ENCODE data around the gene PAMR1.

PAMR1 gene

DNA sequence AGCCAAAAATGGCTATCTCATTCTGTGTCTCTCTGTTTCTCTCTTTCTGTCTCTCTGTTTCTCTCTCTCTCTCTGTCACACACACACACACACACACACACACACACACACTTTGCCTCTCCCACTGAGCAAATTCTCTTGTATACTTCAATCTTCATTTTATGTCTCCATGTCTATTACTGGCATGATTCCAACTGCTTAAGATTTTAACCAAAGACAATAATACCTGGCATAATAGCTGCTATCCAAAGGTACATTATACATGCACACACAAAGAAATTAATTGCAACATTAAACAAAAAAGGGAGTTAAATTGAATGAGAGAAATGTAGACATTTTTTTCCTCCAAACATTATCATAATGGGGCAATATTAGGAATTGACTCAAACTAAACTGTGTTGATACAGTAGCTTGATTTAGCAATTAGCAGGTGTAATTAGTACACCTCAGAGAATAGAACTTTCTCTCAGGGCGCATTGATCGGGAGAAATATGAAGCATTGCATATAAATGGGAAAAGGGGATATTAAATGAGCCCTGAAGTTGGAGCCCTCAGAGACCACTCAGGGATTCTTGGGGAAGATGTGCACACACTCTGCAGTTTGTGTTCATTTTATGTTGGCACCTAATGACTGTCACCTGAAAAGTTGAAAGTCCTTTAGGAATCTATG lies 88.7 kb downstream of the PAMR1 start:
- no peak for DNase-seq (ENCODE audit: low spot score)

DNA sequence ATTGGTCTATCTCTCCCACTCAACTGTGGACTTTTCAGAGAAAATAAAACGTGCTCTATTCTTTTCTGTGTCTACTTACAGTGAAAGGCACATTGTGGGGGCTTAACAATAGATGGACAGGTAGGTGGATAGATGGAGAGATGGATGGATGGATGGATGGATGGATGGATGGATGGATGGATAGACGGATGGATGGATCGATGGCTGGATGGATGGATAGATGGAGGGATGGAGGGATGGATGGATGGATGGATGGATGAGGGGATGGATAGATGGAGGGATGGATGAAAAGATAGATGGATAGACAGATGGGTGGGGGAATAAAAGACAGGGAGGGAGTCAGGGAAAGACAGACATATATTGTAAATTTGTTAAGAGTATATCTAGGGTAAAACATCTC lies 91.8 kb downstream of the PAMR1 start:
- no peak for DNase-seq (ENCODE audit: low spot score)

DNA sequence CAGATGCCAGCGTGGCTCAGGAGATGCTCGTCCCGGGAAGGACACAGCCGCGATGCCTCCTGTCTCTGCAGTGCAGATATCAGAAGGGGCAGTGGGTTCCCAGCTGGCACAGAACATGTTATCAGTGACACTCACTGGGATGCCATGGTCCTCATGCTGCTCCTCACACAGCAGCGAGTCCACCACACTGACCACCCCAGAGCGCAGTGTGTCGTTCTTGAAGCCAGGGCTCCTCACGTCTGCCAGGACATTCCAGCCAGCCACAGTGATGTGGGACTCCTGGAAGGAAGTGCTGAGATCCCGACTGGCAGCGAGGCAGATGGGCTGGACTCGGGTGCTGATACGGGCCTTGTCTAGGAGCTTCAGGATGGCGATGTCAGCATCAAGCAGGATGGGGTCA lies 93.0 kb downstream of the PAMR1 start:
- DNase-seq (ENCODE audit: low spot score) = no peak

DNA sequence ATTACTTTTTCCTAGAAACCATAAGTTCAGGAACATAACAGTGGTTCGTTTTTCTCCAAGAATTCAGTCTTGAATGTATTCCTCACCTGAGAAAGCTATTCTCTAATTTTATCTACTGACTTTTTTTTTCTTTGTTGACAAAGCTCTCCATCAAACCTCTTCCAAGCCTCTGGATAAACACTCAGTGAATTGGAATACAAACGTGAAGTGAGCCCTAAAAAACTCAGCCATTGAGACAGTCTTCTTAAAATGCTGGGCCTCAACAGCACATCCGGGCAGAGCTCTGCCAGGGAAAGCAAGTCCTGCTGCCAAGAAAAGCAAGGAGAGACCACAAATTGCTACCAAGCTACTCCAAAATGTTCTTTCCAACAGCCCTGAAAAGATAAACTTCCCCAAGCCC lies 98.3 kb downstream of the PAMR1 start:
- DNase-seq (ENCODE audit: low spot score) = no peak

DNA sequence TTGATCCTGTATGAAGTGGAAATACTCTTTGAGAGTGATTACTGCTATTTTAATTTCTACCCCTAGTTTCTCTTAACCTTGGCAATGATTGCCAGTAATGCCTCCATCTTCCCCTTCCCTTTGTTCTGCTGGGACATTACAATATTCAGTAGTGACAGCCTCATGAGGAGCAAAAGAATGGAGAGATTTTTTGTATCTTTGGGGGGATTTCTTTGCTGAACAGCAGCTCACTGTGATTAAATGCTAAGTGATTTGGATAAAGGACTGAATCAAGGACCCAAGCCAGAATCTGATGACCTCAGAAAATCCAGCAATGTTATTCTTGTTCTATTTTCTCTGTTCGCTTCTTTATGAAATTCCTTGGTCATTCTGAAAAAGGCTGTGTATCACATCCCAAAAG lies 99.1 kb downstream of the PAMR1 start:
- no peak for DNase-seq (ENCODE audit: low spot score)

DNA sequence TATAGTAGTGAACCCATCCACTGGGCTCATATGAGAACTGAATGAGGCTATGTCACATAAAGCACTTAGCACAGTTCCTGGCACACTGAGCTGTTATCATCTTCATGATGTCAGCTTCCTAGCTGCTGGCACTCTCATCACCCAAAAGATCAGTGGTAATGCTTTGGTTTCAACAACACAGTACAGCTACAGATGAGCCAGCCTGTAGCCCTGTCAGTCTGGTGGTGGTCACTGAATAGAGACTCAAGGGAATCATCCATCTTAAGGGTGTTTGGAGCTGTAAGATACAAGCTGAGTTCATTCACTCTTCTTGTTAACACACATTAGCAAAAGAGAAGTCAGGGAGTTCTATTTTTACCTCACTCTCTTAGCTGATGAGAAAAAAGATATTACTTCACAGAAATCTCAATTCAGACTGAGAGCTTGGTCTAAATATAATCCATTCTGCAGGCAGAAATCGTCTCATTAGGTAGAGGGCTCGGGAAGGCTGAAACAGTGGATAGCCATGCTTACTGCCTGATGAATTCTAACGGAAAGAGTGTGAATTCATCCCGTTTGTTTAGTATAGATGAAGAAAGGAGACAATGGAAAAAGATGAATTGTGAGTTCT lies 99.7 kb downstream of the PAMR1 start:
- no peak for DNase-seq (ENCODE audit: low spot score)

DNA sequence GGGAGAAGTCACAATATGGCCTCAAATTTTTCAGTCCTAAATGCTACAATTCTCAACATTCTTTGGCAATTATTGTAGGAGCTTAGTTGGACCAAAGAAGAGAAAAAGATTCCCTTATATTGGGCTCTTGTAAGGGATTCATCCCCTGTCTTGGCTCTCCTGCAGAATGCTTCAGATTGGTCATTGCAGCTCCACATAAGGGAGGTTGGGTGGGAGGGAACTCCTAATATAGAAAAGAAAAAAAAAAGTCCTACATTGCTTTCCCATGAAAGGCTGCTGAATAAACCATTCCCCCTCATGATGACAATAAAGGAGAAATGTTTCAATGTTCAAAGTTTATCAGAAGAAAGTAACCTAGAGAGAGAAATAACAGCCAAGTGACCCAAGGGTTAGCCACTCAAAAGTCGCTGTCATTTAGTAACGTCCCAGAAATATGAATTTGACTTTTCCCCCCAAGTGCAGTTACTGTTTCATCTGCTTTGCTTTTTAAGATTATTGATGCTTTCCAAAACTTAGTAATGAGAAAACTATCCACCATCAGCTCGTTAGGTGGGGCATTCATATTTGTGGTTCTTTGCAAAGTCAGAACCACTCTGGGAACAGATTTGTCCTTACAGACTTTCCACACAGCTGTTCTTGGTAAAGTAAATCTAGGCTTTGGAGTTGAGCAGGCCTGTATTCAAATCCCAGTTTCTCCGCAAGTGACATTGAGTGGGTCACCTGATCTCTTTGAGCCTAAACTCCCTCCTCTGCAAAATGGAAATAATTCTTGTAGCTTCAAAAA lies 101.1 kb downstream of the PAMR1 start:
- no peak for DNase-seq (ENCODE audit: low spot score)

DNA sequence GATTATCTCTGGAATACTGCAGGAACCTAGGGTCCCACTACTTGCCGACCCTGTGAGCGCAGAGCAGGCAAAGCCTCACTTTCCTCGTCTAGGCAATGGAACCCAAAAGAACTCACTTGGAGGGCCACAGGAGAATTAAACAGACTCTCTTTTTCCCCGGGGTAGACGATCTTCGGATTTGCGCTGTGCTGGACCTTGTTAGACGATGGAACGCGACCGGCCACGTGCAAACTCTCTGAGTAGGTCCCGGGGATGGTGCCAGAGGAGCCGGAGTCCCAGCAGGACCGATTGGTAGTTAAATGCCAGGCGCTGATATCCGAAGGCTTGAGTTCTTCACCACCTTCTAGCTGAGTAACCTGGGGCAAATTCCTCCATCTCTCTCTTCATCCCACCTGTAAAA lies 105.0 kb downstream of the PAMR1 start:
- DNase-seq (ENCODE audit: low spot score) = no peak

DNA sequence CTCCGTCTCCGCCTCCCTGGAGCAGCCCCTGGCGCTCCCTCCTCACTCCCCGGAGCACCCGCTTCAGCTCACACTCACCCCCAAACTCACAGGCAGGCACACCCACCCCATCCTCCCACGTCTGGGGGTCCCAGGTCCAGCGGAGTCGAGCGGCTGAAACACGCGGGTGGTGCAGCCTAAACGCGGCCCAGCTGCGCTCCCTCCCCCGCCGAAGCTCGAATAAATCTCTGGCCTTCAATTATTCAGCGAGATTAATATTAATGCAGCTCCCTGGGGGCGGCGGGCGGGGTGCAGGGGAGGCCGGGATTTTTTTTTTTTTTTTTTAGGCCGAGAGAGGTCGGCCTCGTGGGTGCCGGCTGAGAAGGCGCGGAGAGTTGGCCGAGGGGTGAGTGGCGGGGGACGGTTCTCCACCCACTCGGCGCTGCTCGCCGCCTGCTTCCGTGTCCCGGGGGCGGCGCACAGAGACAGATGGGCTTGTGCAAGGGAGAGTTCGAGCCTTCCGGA lies 105.5 kb downstream of the PAMR1 start:
- no peak for DNase-seq (ENCODE audit: low spot score)

DNA sequence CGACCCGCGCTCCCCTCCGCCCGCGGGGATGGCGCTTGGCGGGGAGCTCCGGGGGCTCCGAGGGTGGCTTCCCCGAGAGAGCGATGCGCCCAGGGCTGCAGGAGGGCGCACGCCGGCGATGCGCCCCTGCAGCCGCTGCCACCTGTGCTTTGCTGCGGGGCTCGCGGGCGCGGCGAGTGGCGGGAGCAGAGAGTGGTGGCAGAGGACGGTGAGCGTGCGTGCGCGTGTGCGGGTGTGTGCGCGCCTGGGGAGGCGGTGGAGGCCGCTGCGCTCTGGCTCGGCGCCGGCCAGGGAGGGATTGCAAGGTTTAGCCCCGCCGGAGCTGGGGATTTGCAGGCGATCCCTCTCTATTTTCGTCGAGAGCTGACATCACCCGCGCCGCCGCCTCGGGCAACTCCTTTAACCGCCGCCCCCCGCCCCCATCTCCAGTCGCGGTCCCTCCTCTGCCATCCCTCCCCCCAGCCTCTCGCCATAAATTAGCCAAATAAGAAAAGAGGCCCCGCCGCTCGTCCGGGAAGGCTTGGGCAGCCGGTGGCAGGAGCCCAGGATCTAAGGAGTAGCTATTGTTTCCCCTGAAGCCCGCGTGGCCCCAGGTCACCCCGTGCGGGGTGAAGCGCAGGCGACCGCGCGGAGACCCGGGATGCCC lies 106.1 kb downstream of the PAMR1 start, which contains the start of gene SLC1A2:
Gene SLC1A2, minus strand, starts transcription at position 375 of the 646 bp plus-strand sequence. CDS start 592 bp downstream, outside the sequence.
- no peak for DNase-seq (ENCODE audit: low spot score)

DNA sequence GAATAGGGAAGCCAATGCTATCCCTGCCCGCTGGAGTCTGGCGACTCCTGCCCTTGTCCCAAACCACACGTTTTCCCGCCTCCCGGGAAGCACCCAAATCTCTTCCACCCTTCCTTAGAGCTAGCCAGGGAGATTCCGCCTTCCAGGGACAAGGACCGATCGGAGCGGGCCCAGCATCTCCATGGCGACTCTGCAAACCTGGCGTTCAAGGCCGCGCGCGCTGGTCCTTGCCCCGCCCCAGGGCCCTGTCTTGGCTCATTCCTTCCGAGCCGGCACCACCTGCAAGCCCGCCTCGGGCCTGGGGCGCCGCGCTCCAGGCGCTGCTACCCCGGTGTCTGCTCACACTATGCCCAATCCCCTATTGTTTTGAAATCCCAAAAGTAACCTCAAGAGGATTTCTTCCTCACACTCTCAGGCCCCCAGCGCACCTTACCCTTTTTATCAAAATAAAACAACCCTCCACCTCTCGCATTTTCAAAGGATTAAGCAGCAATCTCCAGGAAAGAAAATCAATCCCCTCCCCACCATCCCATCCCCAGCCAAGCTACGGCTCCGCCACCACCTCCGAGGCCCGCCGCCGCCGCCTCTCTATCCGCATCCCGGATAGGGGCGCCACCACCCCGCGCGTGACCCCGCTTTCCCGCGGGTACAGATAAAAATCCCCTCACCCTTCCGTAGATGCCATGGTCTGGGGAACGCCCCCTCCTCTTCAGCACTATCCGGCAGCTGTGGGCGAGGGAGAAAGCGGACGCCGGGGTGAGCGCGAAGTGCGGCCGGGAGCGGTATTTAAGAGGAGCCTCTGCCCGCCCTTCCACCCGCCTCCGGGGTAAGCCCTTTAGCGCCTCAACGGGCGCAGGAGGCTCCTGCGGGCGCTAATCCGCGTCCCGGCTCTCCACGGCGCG lies 106.9 kb downstream of the PAMR1 start:
- DNase-seq (ENCODE audit: low spot score) = no peak

DNA sequence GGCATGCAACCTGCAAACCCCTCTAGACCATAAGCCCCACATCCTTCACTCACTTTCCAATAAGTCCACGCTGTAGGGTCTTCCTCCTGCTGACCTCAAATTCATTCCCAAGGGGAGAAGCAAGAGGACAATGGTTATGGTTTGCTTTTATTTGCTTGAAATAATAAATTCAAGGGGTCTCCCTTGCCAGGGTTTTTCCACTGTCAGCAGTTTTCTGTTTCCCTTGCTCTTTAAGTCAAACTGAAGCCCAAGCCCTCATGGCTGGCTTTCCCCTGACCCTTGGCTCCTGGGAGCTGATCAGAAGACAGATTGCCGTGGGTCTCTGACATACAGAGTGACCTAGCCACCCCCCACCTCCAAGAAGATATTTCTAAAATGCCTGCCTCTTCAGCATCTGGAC lies 109.9 kb downstream of the PAMR1 start:
- DNase-seq (ENCODE audit: low spot score) = no peak

DNA sequence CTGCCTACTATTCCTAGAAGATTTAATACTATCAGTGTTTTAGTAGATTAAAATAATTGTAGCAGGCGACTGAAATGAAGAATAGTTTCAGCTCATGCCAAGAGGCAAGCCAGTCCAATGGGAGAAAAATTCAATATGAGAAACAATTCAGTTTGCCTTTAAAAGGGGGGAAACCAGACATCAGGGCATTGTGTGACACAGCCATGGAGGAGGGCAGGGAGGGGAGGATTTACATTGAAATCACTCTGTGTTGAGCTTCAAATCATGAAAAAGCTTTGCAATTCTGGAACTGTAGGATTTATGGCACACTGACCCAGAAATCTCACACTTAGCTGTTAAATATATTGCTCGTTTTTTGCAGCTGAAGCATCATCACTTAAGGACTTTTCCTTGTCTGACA lies 110.6 kb downstream of the PAMR1 start:
- DNase-seq (ENCODE audit: low spot score) = no peak

DNA sequence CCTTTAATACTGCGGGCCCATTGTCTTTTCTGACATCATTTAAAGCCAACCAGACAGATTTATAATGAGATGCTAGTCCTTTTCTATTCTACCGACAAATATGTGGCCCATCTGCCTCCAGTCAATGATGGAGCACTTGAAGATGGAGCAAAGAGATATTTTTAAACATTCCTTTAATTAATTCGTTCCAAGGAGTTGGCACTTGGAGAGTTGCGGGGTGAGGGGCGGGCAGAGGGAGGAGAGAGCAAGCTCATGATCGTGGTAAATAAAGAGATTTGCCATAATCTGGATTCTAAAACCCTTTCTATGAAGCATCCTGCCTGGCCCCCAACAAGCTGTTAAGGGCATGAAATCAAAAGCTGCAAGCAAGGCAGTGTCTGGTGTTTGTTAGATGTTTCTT lies 111.1 kb downstream of the PAMR1 start:
- DNase-seq (ENCODE audit: low spot score) = no peak

DNA sequence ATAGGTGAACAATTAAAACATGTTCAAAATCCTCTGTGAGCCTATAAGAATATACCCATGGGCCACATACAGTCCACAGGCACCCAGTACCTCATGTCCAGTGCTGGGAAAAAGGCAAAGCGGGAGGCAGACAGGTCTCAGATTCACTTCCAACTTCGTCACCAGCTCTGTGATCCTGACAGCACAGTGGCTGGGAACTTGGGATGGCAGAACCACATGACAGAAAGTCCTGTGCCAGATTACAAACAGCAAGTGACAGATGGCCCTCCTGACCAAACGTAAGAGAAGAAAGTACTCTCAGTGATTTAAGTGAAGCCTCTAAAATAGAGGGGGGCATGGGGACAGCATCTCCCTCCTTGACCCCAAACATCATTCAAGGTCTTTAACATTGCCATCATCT lies 111.8 kb downstream of the PAMR1 start:
- no peak for DNase-seq (ENCODE audit: low spot score)

DNA sequence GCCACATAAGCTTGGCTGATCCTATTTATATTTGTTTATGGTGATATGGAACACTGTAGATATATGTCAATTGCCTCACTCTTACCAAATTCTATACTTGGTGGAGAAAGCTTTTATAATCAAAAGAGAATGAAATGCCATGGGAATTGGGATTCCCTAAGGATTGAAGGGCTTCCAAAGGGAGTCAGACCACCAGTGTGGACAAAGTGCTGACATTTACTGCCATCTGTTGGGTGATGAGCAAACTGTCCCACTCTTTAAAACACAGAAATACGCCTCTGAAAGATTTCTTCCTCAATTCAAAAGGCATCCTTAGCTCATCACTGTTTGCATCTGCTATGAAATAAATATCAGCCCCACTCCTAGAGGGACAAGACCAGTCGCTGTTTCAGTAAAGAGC lies 113.1 kb downstream of the PAMR1 start:
- peak; percentile 15 for DNase-seq (ENCODE audit: low spot score)

DNA sequence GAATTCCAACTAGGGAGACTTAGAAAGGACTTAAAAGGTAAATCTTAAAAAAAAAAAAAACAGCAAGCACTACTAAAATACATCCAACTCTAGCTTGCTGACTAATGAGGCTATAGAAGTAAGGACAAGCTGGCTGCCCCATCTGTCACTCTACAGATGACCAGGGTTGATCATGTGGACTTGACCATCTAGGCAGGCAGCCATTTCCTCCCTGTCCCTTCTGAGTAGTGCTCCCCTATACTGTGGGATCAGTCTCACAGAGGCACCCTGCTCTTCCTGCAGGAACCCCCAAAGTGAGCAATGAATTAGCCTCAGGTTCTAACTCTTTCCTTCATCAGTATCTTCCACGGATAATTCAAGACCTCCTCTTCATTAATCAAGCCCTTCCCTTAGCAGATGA lies 118.4 kb downstream of the PAMR1 start:
- DNase-seq (ENCODE audit: low spot score) = no peak

DNA sequence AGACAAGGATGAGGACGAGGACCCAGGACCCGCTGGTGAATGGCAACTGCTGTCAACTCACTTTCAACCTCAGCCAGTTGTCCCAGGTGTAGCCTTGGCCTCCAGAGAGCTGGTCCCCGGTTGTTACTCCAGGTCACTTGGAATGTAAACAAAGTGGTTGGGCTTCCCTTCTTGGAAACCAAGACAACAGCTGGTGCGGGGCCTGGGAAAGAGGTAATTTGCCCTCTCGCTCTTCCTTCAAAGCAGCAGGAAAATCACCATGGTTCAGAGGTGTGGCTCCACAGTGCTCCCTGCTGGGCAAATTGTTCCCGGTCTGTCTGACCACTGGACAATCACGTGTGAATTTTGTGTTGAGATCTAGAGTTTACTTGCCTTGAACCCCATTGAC lies 121.0 kb downstream of the PAMR1 start:
- peak; percentile 26 for DNase-seq (ENCODE audit: low spot score)

DNA sequence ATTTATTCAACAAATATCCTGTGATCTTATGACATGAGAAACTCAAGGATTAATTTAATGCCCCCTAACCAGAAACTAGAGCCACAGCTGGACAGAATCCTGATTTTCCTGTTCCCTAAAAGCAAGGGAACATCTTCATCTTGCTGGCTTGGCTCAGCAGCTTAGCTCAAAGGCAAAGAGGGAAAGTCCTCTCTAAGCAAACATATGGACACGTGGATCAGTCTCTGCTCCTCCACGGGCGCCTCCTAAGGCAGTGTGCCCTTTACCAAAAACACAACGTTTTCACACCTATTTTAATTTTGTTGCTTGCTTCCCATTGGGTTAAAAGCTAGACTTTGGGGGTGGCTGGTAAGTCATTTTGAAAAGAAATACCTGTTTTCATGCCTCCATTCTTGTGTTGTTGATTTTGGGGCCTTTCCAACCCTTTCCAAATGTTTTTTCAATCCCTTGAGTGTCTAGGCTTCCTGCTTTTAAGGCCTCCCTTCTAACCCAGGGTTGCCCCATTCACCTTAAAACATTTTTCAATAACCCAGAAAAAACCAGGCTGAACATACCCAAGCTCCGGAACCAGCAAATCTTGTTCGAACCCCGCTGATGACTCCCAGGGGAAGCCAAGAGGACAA lies 121.5 kb downstream of the PAMR1 start:
- no peak for DNase-seq (ENCODE audit: low spot score)

DNA sequence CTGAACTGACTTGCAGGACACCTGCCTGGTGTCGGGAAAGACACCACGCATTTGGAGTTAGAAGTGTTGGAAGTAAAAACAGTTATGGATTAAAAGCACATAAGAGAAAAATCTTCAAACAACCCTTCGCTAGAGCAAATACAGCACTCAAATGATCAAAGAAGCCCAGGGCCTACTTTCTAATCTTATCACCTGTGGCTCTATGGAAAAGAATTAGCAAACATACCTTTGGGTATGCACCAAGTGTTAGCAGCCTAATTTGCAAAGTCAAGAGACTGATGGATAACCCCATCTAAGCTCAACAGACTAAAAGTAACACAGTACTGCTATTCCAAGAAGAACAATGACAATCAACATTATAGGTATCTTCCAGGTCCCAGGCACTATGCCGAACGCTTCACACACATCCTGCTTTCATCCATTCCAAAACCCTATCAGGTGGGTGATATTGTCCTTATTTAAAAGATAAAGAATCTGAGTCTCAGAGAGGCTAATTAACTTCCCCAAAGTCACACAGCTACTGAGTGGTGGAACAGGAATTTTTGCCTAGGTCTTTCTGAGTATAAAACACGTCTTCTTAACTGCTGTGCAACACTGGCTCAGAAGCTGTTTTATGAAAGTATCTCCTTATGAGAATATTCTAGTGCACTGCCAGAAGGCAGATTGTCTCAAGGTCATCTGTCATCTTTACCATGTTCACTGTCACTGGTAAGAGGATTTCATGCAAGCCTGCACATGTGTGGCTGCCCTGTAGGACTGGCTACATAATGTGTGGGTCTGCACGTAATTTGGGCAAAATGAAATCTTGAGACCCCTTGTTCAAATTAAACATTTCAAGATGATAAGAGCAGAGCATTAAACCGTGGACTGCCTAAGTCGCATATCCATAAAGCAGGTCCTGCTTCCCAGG lies 122.4 kb downstream of the PAMR1 start:
- DNase-seq (ENCODE audit: low spot score) = no peak
